Chondrocyte (in vitro differentiated cells): ENCODE results near the gene LOXHD1. TPM values are rescaled to one million over a fixed set of nuclear protein-coding genes. Genes with fewer than 3 reads are reported as not detected.

ENCODE experiments used
- DNase-seq: peaks from one replicate; pipeline ENCODE4 v3.0.0; 2021; ENCODE audit warnings: mixed read lengths, low spot score
- H3K27ac Mint-ChIP-seq: one replicate; pipeline ENCODE4 v1.8.0; 2021; ENCODE audit warnings: mild to moderate bottlenecking, moderate library complexity, mixed read lengths; ENCODE audit not compliant: unreplicated experiment
- H3K27me3 Mint-ChIP-seq: 2 replicates; pipeline ENCODE4 v1.8.0; 2021; ENCODE audit warnings: low read depth, mixed read lengths
- H3K36me3 Mint-ChIP-seq: 2 replicates; pipeline ENCODE4 v1.8.0; 2021; ENCODE audit warnings: low read depth, mixed read lengths
- H3K4me1 Mint-ChIP-seq: 2 replicates; pipeline ENCODE4 v1.8.0; 2021; ENCODE audit warnings: low read depth, mild to moderate bottlenecking, mixed read lengths
- H3K4me3 Mint-ChIP-seq: one replicate; pipeline ENCODE4 v1.8.0; 2021; ENCODE audit warnings: mild to moderate bottlenecking, moderate library complexity, mixed read lengths; ENCODE audit not compliant: unreplicated experiment
- H3K9me3 Mint-ChIP-seq: 2 replicates; pipeline ENCODE4 v1.8.0; 2021; ENCODE audit warnings: low read depth, mixed read lengths
- CTCF ChIP-seq: fragments of 200-600 bp; sonication (generic); IDR thresholded peaks from 2 replicates; pipeline ENCODE4 v1.5.0; 2021; ENCODE audit warnings: antibody characterized with exemption, mild to moderate bottlenecking, moderate library complexity
- total RNA-seq: library from RNA; stranded (reverse); gene quantifications from 3 replicates; pipeline ENCODE4 v1.2.1, GENCODE V29; 2021

LOXHD1 gene
- total RNA-seq, 1 donor from 2014 or later: not detected

DNA sequence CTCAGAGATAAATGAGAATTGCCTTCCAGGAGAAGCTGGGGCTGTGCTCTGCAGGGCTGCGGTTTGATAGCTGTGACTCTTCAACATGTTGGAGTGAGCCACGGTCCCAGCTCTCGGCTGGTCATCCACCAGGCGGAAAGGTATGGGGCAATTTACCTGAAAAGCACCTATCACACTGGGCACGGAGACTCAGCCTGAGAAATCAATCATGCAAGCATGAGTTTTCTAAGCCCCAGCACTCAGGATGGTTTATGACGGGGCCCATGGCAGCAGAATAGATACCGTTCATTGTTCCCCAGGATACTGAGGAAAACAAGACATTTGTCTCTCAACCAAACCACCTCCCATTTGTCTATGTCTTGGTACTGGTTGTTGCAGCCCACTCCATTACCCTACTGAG is 83.9 kb downstream of the LOXHD1 start:
- TF ChIP-seq CTCF: no peak
- Mint-ChIP-seq H3K9me3 (no peaks in the 10 kb centered on the region), H3K4me3 (no peak overlapping the region)

GRCh38 chr18:46571756-46572155 is 85.3 kb downstream of the LOXHD1 start:
- H3K36me3 Mint-ChIP-seq: no peaks in the 10 kb centered on the region
- H3K4me1 Mint-ChIP-seq: no peaks in the 10 kb centered on the region
- peaks cover 27% of the 10 kb centered on the region for H3K27me3 Mint-ChIP-seq
- H3K9me3 Mint-ChIP-seq: no peaks in the 10 kb centered on the region
- no peak overlapping the region for H3K27ac Mint-ChIP-seq
- TF ChIP-seq CTCF: no peak
- no peak overlapping the region for H3K4me3 Mint-ChIP-seq
- no peak for DNase-seq

More for the DNA sequence above, 83.9 kb downstream of the LOXHD1 start:
- Mint-ChIP-seq H3K27ac (no peak overlapping the region), H3K4me1 (no peaks in the 10 kb centered on the region), H3K36me3 (no peaks in the 10 kb centered on the region), H3K27me3 (peaks cover 18% of the 10 kb centered on the region)
- DNase-seq: no peak

DNA sequence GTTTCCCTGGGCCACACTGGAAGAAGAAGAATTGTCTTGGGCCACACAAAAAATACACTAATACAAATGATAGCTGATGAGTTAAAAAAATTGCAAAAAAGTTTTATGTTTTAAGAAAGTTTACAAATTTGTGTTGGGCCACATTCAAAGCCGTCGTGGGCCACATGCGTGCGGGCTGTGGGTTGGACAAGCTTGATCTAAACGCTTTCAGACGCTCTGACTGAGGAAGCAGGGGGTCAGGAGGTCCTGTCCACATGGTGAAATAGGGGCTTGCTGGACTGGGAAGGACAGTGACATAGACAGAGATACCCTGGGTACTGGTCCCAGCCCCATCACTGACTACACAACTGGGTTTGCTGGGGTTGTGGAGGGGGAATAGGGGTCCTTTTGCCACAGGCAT is 86.4 kb downstream of the LOXHD1 start:
- Mint-ChIP-seq H3K27ac (no peak overlapping the region), H3K4me1 (no peaks in the 10 kb centered on the region), H3K9me3 (no peaks in the 10 kb centered on the region), H3K27me3 (peaks cover 33% of the 10 kb centered on the region), H3K4me3 (no peak overlapping the region), H3K36me3 (no peaks in the 10 kb centered on the region)
- no peak for TF ChIP-seq CTCF
- no peak for DNase-seq

DNA sequence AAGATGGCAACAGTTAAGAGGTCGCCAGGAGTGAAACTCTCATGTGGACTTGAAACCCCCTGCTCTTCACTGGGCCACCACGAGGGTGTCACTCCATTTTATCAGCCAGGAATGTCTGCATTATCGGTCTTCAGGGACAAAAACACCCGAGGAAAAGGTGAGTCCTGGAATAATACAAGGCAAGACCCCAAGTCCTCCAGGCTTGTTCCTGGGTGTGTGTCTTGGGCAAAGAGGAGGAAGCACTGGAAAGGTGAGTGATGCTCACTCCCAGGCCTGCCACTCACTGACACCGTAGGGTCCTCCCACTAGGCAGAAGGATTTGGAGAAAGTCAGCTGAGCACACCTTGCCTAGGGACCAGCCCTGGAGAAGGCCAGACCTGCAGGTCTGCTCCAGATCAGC is 86.9 kb downstream of the LOXHD1 start:
- no peaks in the 10 kb centered on the region for H3K4me1 Mint-ChIP-seq
- H3K27me3 Mint-ChIP-seq: peaks cover 36% of the 10 kb centered on the region
- no peaks in the 10 kb centered on the region for H3K9me3 Mint-ChIP-seq
- H3K36me3 Mint-ChIP-seq: no peaks in the 10 kb centered on the region
- H3K27ac Mint-ChIP-seq: no peak overlapping the region
- TF ChIP-seq CTCF: no peak
- DNase-seq: no peak
- no peak overlapping the region for H3K4me3 Mint-ChIP-seq

- peaks cover 38% of the 10 kb centered on the region for H3K27me3 Mint-ChIP-seq
- H3K27ac Mint-ChIP-seq: no peak overlapping the region
These were observed 87.8 kb downstream of the LOXHD1 start for GRCh38 chr18:46569211-46569610.

More at GRCh38 chr18:46569211-46569610, 87.8 kb downstream of the LOXHD1 start:
- DNase-seq: no peak
- TF ChIP-seq CTCF: no peak
- no peak overlapping the region for H3K4me3 Mint-ChIP-seq
- no peaks in the 10 kb centered on the region for H3K4me1 Mint-ChIP-seq
- H3K36me3 Mint-ChIP-seq: no peaks in the 10 kb centered on the region
- no peaks in the 10 kb centered on the region for H3K9me3 Mint-ChIP-seq
